Measurements from ENCODE around the gene PNPLA7. TPM values are rescaled to one million over a fixed set of nuclear protein-coding genes. Genes with fewer than 3 reads are reported as not detected.

The PNPLA7 gene
- total RNA-seq, 1 donor from 2014 or later: 0.06 TPM

GRCh38 chr9:137462986-137463930 is 86.9 kb downstream of the PNPLA7 start:
- TF ChIP-seq CTCF (conservative IDR thresholded peaks at IDR 0.05; ENCODE audit: low read depth, low read length): no peak
- H3K4me3 ChIP-seq (ENCODE audit: low read depth, low read length): no peak overlapping the region
- DNase-seq (ENCODE audit: low read depth): no peak

GRCh38 chr9:137462396-137462985 is 87.7 kb downstream of the PNPLA7 start:
- DNase-seq (ENCODE audit: low read depth): no peak
- no peak for TF ChIP-seq CTCF (conservative IDR thresholded peaks at IDR 0.05; ENCODE audit: low read depth, low read length)
- H3K4me3 ChIP-seq (ENCODE audit: low read depth, low read length): no peak overlapping the region

GRCh38 chr9:137461663-137462395 is 88.4 kb downstream of the PNPLA7 start:
- DNase-seq (ENCODE audit: low read depth): no peak
- H3K4me3 ChIP-seq (ENCODE audit: low read depth, low read length): no peak overlapping the region
- no peak for TF ChIP-seq CTCF (conservative IDR thresholded peaks at IDR 0.05; ENCODE audit: low read depth, low read length)

- no peak for DNase-seq (ENCODE audit: low read depth)
- no peak for TF ChIP-seq CTCF (conservative IDR thresholded peaks at IDR 0.05; ENCODE audit: low read depth, low read length)
- no peak overlapping the region for H3K4me3 ChIP-seq (ENCODE audit: low read depth, low read length)
Measured at GRCh38 chr9:137461316-137461662, 88.9 kb downstream of the PNPLA7 start.

GRCh38 chr9:137460363-137461315 is 89.6 kb downstream of the PNPLA7 start:
- no peak for TF ChIP-seq CTCF (conservative IDR thresholded peaks at IDR 0.05; ENCODE audit: low read depth, low read length)
- H3K4me3 ChIP-seq (ENCODE audit: low read depth, low read length): no peak overlapping the region
- DNase-seq (ENCODE audit: low read depth): no peak

Measured in epithelial cell of proximal tubule (primary cell).